Embryonic facial prominence (tissue), 1 donor: ENCODE measurements around the gene FGFR4.

ENCODE experiments used
- DNase-seq: peaks from one replicate; pipeline ENCODE4 v3.0.0-alpha.2; 2016; ENCODE audit errors: extremely low spot score

FGFR4 gene

GRCh38 chr5:177085985-177086653 lies 596 bp upstream of the FGFR4 start:
- DNase-seq, result no peak

- no peak for DNase-seq
These were observed 787 bp downstream of the FGFR4 start for GRCh38 chr5:177087398-177088005.

- DNase-seq, result no peak
These were observed 2.4 kb downstream of the FGFR4 start for GRCh38 chr5:177089127-177089526.

- DNase-seq, result no peak
These were observed 3.3 kb downstream of the FGFR4 start for GRCh38 chr5:177089825-177090641.

GRCh38 chr5:177090813-177091212 lies 4.1 kb downstream of the FGFR4 start:
- no peak for DNase-seq

GRCh38 chr5:177091232-177091631 lies 4.5 kb downstream of the FGFR4 start:
- DNase-seq, result no peak

- DNase-seq, result no peak
These were observed 5.7 kb downstream of the FGFR4 start for GRCh38 chr5:177092178-177093081.

GRCh38 chr5:177093082-177093712 lies 6.5 kb downstream of the FGFR4 start:
- no peak for DNase-seq

- DNase-seq, result no peak
These were observed 7.1 kb downstream of the FGFR4 start for GRCh38 chr5:177093803-177094202.

GRCh38 chr5:177094224-177095087 lies 7.7 kb downstream of the FGFR4 start:
- DNase-seq, result no peak

GRCh38 chr5:177095088-177095669 lies 8.5 kb downstream of the FGFR4 start:
- no peak for DNase-seq

GRCh38 chr5:177096162-177097015 lies 9.7 kb downstream of the FGFR4 start:
- DNase-seq, result no peak

- no peak for DNase-seq
These were observed 10.6 kb downstream of the FGFR4 start for GRCh38 chr5:177097016-177097985.

- DNase-seq, result no peak
These were observed 11.4 kb downstream of the FGFR4 start for GRCh38 chr5:177098120-177098469.

- DNase-seq, result no peak
These were observed 11.9 kb downstream of the FGFR4 start for GRCh38 chr5:177098470-177099141.

GRCh38 chr5:177099422-177100093 lies 12.8 kb downstream of the FGFR4 start:
- no peak for DNase-seq

GRCh38 chr5:177100714-177101121 lies 14.0 kb downstream of the FGFR4 start:
- no peak for DNase-seq
